ENCODE results near the gene AHCTF1.
"Not testable (repeated sequence)": the region's sequence is repeated elsewhere in the genome, so short reads cannot be mapped to it uniquely, and the experiment has no call there.

AHCTF1 gene

DNA sequence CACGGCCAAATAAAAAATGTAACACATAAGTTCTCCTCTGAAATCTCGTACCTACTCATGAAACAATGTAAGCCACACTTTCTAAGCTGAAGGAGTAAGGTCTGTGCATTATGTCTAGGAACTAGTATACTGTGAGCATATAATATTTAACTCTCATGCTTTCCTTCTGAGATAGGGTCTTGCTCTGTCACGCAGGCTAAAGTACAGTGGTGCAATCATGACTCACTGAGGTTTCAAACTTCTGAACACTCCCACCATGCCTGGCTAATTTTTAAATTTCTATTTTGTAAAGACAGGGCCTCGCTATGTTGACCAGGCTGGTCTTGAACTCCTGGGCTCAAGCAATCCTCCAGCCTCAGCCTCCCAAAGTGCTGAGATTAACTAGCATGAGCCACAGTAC lies 71.3 kb downstream of the AHCTF1 start:
- ChIA-PET CTCF (interaction anchor here (1.9 kb wide), 1 partner anchor 12 kb away, joined by 5 read pairs; no protein-coding TSS in a partner anchor), POLR2A (no interaction called here)
- H3K4me3 ChIP-seq (ENCODE audit: low read depth, low read length): no peak overlapping the region
- TF ChIP-seq, protein P1, sequence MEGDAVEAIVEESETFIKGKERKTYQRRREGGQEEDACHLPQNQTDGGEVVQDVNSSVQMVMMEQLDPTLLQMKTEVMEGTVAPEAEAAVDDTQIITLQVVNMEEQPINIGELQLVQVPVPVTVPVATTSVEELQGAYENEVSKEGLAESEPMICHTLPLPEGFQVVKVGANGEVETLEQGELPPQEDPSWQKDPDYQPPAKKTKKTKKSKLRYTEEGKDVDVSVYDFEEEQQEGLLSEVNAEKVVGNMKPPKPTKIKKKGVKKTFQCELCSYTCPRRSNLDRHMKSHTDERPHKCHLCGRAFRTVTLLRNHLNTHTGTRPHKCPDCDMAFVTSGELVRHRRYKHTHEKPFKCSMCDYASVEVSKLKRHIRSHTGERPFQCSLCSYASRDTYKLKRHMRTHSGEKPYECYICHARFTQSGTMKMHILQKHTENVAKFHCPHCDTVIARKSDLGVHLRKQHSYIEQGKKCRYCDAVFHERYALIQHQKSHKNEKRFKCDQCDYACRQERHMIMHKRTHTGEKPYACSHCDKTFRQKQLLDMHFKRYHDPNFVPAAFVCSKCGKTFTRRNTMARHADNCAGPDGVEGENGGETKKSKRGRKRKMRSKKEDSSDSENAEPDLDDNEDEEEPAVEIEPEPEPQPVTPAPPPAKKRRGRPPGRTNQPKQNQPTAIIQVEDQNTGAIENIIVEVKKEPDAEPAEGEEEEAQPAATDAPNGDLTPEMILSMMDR (IDR thresholded peaks at IDR 0.05; ENCODE audit: insufficient read depth, low read length, missing control alignments): no peak
- no peak for DNase-seq (ENCODE audit: low read depth, low spot score)

DNA sequence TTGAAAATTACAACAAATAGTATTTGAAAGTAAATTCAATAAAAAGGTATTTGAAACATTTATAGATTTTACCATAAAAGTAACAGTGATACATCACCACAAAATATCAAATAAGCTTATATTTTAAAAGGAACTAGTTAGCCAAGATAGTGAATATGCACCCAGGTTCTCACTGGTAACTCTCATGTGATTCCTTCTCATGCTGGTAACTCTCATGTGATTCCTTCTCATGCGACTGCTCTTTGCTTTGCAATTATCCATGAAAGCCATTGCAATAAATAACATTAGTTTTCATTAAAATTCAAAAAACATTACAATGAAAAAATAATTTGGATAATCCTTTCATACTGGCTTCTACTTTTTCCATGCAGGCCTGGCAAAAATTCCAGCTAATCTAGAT lies 75.4 kb downstream of the AHCTF1 start:
- no peak overlapping the region for H3K4me3 ChIP-seq (ENCODE audit: low read depth, low read length)
- no peak for DNase-seq (ENCODE audit: low read depth, low spot score)
- TF ChIP-seq, protein P1 (IDR thresholded peaks at IDR 0.05; ENCODE audit: insufficient read depth, low read length, missing control alignments): no peak
- ChIA-PET POLR2A (no interaction called here), CTCF (interaction anchor here (0.9 kb wide), 1 partner anchor 9 kb away, joined by 3 read pairs; no protein-coding TSS in a partner anchor)

DNA sequence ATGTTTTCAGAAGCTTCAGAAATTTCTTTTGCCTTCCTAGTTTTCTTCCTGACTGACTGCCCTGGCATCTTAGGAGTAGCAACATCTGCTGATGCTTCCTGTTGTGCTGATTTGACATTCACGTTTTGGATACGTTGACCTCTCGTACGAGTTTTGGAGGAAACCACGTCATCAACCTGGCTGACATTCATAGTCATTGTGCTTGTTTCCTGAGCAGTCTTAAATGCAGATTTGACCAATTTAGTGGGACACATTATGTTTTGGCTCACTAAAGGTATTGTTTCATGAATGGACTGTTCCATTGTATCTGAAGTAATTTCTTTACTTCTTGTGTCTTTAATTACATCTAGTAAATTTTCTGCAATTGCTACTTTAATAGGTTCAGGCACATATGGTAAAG lies 81.1 kb downstream of the AHCTF1 start:
- H3K4me3 ChIP-seq (ENCODE audit: low read depth, low read length); DNase-seq (ENCODE audit: low read depth, low spot score); CTCF ChIA-PET; POLR2A ChIA-PET: not testable (repeated sequence)

DNA sequence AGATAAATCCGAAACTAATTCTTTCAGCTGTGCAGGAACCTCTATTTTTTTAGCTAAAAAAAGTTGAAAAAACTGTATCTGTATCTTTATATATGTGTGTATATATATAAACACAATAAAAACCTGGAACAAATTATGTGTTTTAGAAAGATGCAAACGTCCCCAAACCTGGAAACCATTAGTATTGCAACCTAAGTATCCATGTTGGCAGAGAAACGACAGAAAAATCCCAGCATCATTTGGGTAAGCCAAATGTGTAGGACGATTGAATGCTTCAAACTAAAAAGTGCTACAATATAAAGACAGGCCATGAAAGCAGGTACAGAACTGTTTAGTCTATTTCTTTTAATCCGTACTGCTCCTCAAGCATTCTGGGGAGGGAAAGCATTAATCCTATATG lies 87.9 kb downstream of the AHCTF1 start:
- H3K4me3 ChIP-seq (ENCODE audit: low read depth, low read length): no peak overlapping the region
- DNase-seq (ENCODE audit: low read depth, low spot score): no peak
- ChIA-PET POLR2A (no interaction called here), CTCF (no interaction called here)
- TF ChIP-seq, protein P1 (IDR thresholded peaks at IDR 0.05; ENCODE audit: insufficient read depth, low read length, missing control alignments): no peak

DNA sequence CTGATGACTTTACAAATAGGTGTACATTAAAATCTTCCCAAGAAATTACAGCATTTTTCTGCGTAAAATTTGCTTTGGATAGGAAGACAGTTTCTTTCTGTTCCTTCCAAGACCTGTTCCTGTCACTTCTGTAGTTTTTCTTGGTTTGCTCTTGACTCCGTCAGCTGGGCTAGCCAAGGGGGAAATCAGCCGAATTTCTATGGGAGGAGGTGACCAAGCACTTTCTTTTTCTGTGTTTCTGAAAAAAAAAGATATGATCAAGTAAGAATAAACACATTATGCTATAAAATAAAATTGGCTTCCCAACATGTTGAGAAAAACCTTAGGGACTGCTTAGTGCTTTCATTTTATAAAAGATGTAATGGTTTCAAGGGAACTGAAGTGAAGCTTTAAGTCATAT lies 91.0 kb downstream of the AHCTF1 start:
- POLR2A ChIA-PET, CTCF ChIA-PET: not testable (repeated sequence)

DNA sequence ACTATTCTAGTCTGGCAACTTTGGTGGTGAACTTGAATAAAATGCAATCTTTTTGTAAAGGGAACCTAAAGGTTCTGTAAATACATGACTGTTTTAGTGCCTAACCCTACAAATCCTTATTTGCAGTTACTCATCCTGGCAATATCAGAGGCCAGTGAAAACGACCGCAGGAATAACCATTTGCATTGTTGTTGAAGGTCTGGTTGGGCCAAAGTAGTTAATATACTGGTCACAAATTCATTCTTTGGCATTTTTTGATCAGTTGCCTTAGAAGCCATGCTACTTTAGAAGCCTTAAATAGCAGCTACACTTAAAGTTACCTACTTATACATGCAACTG lies 93.7 kb downstream of the AHCTF1 start:
- ChIA-PET POLR2A (no interaction called here), CTCF (no interaction called here)
- TF ChIP-seq, protein P1 (IDR thresholded peaks at IDR 0.05; ENCODE audit: insufficient read depth, low read length, missing control alignments): no peak
- DNase-seq (ENCODE audit: low read depth, low spot score): no peak
- no peak overlapping the region for H3K4me3 ChIP-seq (ENCODE audit: low read depth, low read length)

More for the DNA sequence above, 91.0 kb downstream of the AHCTF1 start:
- not testable (repeated sequence) for DNase-seq (ENCODE audit: low read depth, low spot score); H3K4me3 ChIP-seq (ENCODE audit: low read depth, low read length)

DNA sequence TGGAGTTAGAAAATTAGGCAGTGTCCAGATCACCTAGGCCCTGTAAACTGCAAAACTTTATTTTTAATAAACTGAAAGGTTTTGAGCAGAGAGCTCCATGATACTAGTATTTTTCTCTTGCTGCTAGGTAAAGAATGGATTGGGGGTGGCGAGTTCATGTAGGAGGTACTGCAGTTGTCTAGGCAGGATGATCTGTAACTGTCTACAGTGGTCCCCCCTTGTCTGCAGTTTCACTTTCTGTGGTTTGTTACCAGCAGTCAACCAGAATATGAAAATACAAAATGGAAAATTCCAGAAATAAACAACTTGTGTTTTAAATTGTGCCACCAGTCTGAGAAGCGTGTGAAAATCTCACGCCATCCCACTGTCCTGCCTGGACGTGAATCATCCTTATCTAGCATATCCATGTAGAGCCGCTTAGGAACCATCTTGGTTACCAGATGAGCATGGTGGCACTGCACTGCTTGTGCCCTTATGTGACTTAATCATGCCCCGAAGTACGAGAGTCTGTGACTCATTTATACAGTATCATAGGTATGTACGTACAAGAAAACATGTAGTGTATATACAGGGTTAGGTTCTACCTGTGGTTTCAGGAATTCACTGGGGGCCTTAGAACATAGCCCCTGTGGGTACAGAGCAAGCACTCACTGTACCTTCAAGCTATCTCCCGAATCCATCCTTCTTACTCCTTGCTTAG lies 94.2 kb downstream of the AHCTF1 start:
- CTCF ChIA-PET: no interaction called here
- TF ChIP-seq, protein P1 (IDR thresholded peaks at IDR 0.05; ENCODE audit: insufficient read depth, low read length, missing control alignments): no peak
- H3K4me3 ChIP-seq (ENCODE audit: low read depth, low read length): no peak overlapping the region
- DNase-seq (ENCODE audit: low read depth, low spot score): no peak
- POLR2A ChIA-PET: no interaction called here
